Endothelial cell of umbilical vein (primary cell): Measurements from ENCODE around the gene MAPK13. TPM values are rescaled to one million over a fixed set of nuclear protein-coding genes. Genes with fewer than 3 reads are reported as not detected.

Experiments used
- BruUV-seq: library from RNA; stranded (reverse); fragments of 400-500 nt; replicated peaks from 2 replicates; lab custom pipeline; 2021; lab: Mats Ljungman, UMichigan
- CTCF ChIA-PET: fragments of 300-600, 350-600 bp; sonication (Branson Sonifier 250); formaldehyde crosslinking; loops from one replicate; lab custom pipeline; 2021; ENCODE audit warnings: antibody characterized with exemption, inconsistent platforms; lab: Charles Lee
- POLR2A ChIA-PET: fragments of 300-600, 350-600 bp; sonication (Branson Sonifier 250); formaldehyde crosslinking; loops from one replicate; lab custom pipeline; 2021; ENCODE audit warnings: antibody characterized with exemption, inconsistent platforms; lab: Charles Lee
- DNase-seq: peaks from one replicate; pipeline ENCODE4 v3.0.0-alpha.2; 2011; ENCODE audit warnings: low read depth, low spot score
- FAIRE-seq: peaks from 2 replicates; lab custom pipeline; 2011; peaks lifted over from hg19 to GRCh38; lab: Jason Lieb, UNC
- H2AFZ ChIP-seq: 2 replicates; pipeline ENCODE4 v1.6.0; 2012; ENCODE audit warnings: low read depth, low read length, control low read depth, inconsistent platforms
- H3K27ac ChIP-seq: 2 replicates; pipeline ENCODE4 v1.5.1; 2011; ENCODE audit warnings: low read depth, mild to moderate bottlenecking, control low read depth, low read length, moderate library complexity; ENCODE audit not compliant: insufficient read depth
- H3K27me3 ChIP-seq, 2 experiments: 2 replicates each; pipeline versions ENCODE4 v1.6.0 to v1.6.1; 2011; ENCODE audit warnings: low read length in 2 of 2, mixed read lengths in 1 of 2; ENCODE audit not compliant: control insufficient read depth in 2 of 2, insufficient read depth in 2 of 2
- H3K36me3 ChIP-seq, 2 experiments: 2 replicates in 1 of 2; 3 replicates in 1 of 2; pipeline ENCODE4 v1.5.1; 2011; ENCODE audit warnings: low read length in 2 of 2, mild to moderate bottlenecking in 1 of 2, moderate library complexity in 1 of 2; ENCODE audit not compliant: control insufficient read depth in 2 of 2, insufficient read depth in 2 of 2; ENCODE audit errors: extremely low read depth in 1 of 2
- H3K4me1 ChIP-seq: 3 replicates; pipeline ENCODE4 v1.5.1; 2011; ENCODE audit warnings: mild to moderate bottlenecking, low read length; ENCODE audit not compliant: control insufficient read depth, insufficient read depth; ENCODE audit errors: extremely low read depth
- H3K4me2 ChIP-seq: 2 replicates; pipeline ENCODE4 v1.6.1; 2011; ENCODE audit warnings: low read length, control low read depth, mixed read lengths; ENCODE audit not compliant: insufficient read depth
- H3K4me3 ChIP-seq, 3 experiments: fragments of 200-600 bp in 1 of 3; sonication (generic), shearing (Covaris generic) in 1 of 3; replicated peaks in 1 of 3; 2 replicates each; pipeline ENCODE4 v1.5.1; 2011 to 2016; ENCODE audit warnings: control low read depth in 3 of 3, low read length in 3 of 3, mild to moderate bottlenecking in 2 of 3, inconsistent platforms in 1 of 3, low read depth in 1 of 3, moderate library complexity in 1 of 3; ENCODE audit not compliant: insufficient read depth in 1 of 3
- H3K79me2 ChIP-seq: 2 replicates; pipeline ENCODE4 v1.6.0; 2012; ENCODE audit warnings: low read length, inconsistent platforms; ENCODE audit not compliant: control insufficient read depth, insufficient read depth
- H3K9ac ChIP-seq: replicated peaks from 2 replicates; pipeline ENCODE3; 2011; ENCODE audit warnings: low read length, control low read depth; ENCODE audit not compliant: insufficient read depth; ENCODE audit errors: extremely low read depth
- H3K9me1 ChIP-seq: replicated peaks from 3 replicates; pipeline ENCODE4 v1.6.0; 2011; ENCODE audit warnings: mild to moderate bottlenecking, low read length; ENCODE audit not compliant: control insufficient read depth, insufficient read depth; ENCODE audit errors: extremely low read depth
- H3K9me3 ChIP-seq: replicated peaks from 2 replicates; pipeline ENCODE4 v1.5.1; 2012; ENCODE audit warnings: low read length, inconsistent platforms; ENCODE audit not compliant: control insufficient read depth, insufficient read depth
- H4K20me1 ChIP-seq: replicated peaks from 2 replicates; pipeline ENCODE3; 2011; ENCODE audit warnings: mild to moderate bottlenecking, low read length; ENCODE audit not compliant: control insufficient read depth, insufficient read depth; ENCODE audit errors: extremely low read depth
- CTCF ChIP-seq, 2 donors: IDR thresholded peaks; 1 replicate in 1 of 2; 2 replicates in 1 of 2; pipeline ENCODE4 v1.5.1; 2011; ENCODE audit warnings: low read length in 2 of 2, mild to moderate bottlenecking in 2 of 2, moderate library complexity in 2 of 2, control low read depth in 1 of 2, inconsistent platforms in 1 of 2, low read depth in 1 of 2; ENCODE audit not compliant: insufficient read depth in 1 of 2; ENCODE audit errors: extremely low read depth in 1 of 2
- EZH2 ChIP-seq: IDR thresholded peaks from 2 replicates; pipeline ENCODE4 v1.6.1; 2012; ENCODE audit warnings: borderline replicate concordance, low read depth, mild to moderate bottlenecking, moderate library complexity, low read length, inconsistent platforms; ENCODE audit not compliant: severe bottlenecking
- FOS ChIP-seq: IDR thresholded peaks from 2 replicates; pipeline ENCODE4 v1.6.1; 2011; ENCODE audit warnings: mild to moderate bottlenecking, low read length, moderate library complexity, borderline replicate concordance; ENCODE audit not compliant: insufficient read depth
- GATA2 ChIP-seq: IDR thresholded peaks from 2 replicates; pipeline ENCODE4 v1.7.0; 2011; ENCODE audit warnings: low read depth, mild to moderate bottlenecking, moderate library complexity, mixed read lengths, low read length; ENCODE audit not compliant: insufficient read length, insufficient read depth
- JUN ChIP-seq: IDR thresholded peaks from 2 replicates; pipeline ENCODE4 v1.6.1; 2011; ENCODE audit warnings: borderline replicate concordance, low read depth; ENCODE audit not compliant: insufficient read length, insufficient read depth
- MAX ChIP-seq: IDR thresholded peaks from 2 replicates; pipeline ENCODE4 v1.6.1; 2011; ENCODE audit not compliant: insufficient read depth, insufficient read length
- MYC ChIP-seq: IDR thresholded peaks from one replicate; pipeline ENCODE4 v1.6.1; 2011; ENCODE audit warnings: mild to moderate bottlenecking, low read depth, low read length
- POLR2A ChIP-seq: IDR thresholded peaks from 2 replicates; pipeline ENCODE4 v1.6.1; 2012; ENCODE audit warnings: low read depth, mild to moderate bottlenecking, control low read depth, low read length
- POLR2AphosphoS5 ChIP-seq: IDR thresholded peaks from 2 replicates; pipeline ENCODE4 v1.6.1; 2012; ENCODE audit warnings: low read depth, mild to moderate bottlenecking, control low read depth, low read length, moderate library complexity; ENCODE audit not compliant: insufficient read depth
- dilution Hi-C: fragments of 300-500 bp; cut with MboI; formaldehyde crosslinking; loops from one replicate; pipeline ENCODE4 v1.15.0; 2019; ENCODE audit warnings: low sequenced_read_pairs; ENCODE audit not compliant: extremely low pct_ligation_motif_present
- intact Hi-C: fragments of 100-400 bp; cut with micrococcal nuclease; formaldehyde crosslinking; loops from one replicate; pipeline ENCODE4 v1.10.0; 2022
- polyA plus RNA-seq, 4 experiments: library from polyadenylated mRNA; depleted of rRNA in 3 of 4; stranded (reverse) in 3 of 4; unstranded in 1 of 4; fragments of >200 nt; gene quantifications; 2 replicates each; pipeline versions ENCODE4 v1.2.1 to v1.2.3, GENCODE V29; 2011 to 2012; ENCODE audit warnings: missing spikeins in 1 of 4
- total RNA-seq: library from RNA; stranded (reverse); gene quantifications from 2 replicates; pipeline ENCODE4 v1.2.3, GENCODE V29; 2021

Gene MAPK13
- total and polyA plus RNA-seq, 2 donors (not counting 3 experiments of a cell fraction or from before 2014, with no cell fraction given): 9.0 to 11.6 TPM

GRCh38 chr6:36102853-36103252 lies 27.5 kb upstream of the MAPK13 start:
- no peak overlapping the region for H3K4me2 ChIP-seq
- FAIRE-seq: no peak
- ChIA-PET CTCF (interaction anchor here (0.9 to 3.6 kb wide), 3 partner anchors 9 to 75 kb away, joined by 3 to 20 read pairs (median 3); partner anchors contain the start of gene MAPK14), POLR2A (no interaction called here)
- H3K4me1 ChIP-seq: peaks cover 13% of the 10 kb centered on the region
- no peak overlapping the region for H3K4me3 ChIP-seq
- no peak for TF ChIP-seq MYC
- no peak for TF ChIP-seq POLR2A
- TF ChIP-seq FOS: no peak
- no peak for TF ChIP-seq MAX
- TF ChIP-seq JUN: no peak
- TF ChIP-seq CTCF (IDR thresholded peaks at IDR 0.05; ENCODE audit: extremely low read depth in 1 of 2, insufficient read depth in 1 of 2, low read depth in 1 of 2, low read length in 2 of 2): no peak
- TF ChIP-seq GATA2: no peak
- TF ChIP-seq POLR2AphosphoS5: no peak
- no peak for TF ChIP-seq EZH2
- H3K36me3 ChIP-seq: peaks cover 11 to 13% of the 10 kb centered on the region in 2 experiments
- dilution Hi-C loops (no loop called here), intact Hi-C loops (no loop called here)
- H3K9me1 ChIP-seq: no peaks in the 10 kb centered on the region
- BruUV-seq: no TSS peak
- no peak overlapping the region for H3K9ac ChIP-seq
- no peak for DNase-seq
- no peaks in the 10 kb centered on the region for H3K9me3 ChIP-seq
- no peaks in the 10 kb centered on the region for H4K20me1 ChIP-seq
- H3K27me3 ChIP-seq: no peaks in the 10 kb centered on the region
- H2AFZ ChIP-seq: no peak overlapping the region
- H3K79me2 ChIP-seq: no peaks in the 10 kb centered on the region
- H3K27ac ChIP-seq: no peak overlapping the region
